Ecto neural progenitor cell (in vitro differentiated cells): ENCODE measurements around the gene BCL2L11.
A peak's percentile ranks its signal among the peaks of the same experiment; 100 is the strongest.

Source experiments
- DNase-seq: peaks from one replicate; pipeline ENCODE4 v3.0.0-alpha.2; 2018; ENCODE audit warnings: low spot score

BCL2L11 gene

DNA sequence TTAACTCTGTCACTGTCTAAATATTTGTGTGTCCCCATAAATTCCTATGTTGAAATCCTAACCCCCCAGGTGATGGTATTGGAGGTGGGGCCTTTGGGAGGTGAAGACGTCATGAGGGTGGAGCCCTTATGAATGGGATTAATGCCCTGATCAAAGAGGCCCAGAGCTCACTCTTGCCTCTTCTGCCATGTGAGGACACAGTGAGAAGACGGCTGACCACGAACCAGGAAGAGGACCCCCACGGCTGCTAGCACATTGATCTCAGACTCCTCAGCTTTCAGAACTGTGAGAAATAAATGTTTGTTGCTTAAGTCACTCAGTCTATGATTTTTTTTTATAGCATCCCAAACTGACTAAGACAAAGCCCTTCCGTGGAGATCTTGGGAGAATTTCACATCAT is 71.2 kb downstream of the BCL2L11 start:
- no peak for DNase-seq

GRCh38 chr2:111192776-111193368 is 72.2 kb downstream of the BCL2L11 start:
- DNase-seq = no peak

DNA sequence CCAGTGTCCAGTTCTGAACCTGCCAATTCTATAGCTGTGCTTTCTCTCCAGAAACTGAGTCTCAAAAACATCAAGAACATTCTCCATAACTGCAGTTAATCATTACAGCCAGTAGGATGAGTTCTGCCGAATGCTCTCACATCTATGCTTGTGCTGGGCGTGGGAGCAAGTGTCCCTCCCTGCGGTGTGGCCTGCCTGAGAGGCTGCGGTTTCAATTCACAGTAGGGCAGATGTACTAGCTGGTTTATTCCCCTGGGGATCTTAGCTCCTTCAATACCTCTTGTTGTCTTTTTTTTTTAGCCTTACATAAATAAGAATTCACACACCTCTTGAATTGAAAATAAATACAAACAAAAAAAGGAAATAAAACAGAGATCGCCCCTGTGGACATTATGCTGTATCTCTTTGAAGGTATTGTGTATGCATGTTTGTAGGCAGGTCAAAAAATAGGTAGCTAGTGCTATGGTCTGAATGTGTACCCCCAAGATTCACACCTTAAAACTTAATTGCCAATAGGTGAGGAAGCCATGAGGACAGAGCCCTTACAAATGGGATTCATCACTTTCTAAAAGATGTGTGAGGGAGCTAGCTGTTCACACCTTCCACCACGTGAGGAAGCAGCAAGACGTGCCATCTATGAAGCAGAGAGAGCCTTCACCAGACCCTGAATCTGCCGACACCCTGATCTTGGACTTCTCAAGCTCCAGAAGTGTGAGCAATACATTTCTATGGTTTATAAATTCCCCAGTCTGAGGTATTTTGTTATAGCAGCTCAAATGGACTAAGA is 74.3 kb downstream of the BCL2L11 start:
- DNase-seq = no peak

DNA sequence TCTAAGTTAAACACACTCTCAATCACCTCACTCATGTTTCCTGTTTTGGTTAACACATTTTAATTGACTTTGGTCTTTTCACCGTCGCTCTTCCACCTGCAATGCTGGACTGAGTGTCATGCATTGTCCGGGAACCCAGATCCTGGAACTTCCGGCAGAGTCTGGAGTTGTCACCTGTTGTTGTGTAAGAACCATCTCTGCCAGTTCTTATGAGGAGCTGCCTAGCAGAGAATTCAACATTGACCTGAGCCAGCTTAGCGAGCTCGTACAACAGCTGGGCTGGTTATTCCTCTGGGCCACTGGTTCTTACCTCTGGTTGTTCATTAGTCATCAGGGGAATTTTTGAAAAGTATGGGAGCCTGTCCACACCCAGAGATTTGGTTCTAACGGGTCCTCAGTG is 75.7 kb downstream of the BCL2L11 start:
- no peak for DNase-seq

- DNase-seq = no peak
Measured at GRCh38 chr2:111198701-111199100, 78.0 kb downstream of the BCL2L11 start.

GRCh38 chr2:111199840-111200239 is 79.1 kb downstream of the BCL2L11 start:
- DNase-seq = no peak

DNA sequence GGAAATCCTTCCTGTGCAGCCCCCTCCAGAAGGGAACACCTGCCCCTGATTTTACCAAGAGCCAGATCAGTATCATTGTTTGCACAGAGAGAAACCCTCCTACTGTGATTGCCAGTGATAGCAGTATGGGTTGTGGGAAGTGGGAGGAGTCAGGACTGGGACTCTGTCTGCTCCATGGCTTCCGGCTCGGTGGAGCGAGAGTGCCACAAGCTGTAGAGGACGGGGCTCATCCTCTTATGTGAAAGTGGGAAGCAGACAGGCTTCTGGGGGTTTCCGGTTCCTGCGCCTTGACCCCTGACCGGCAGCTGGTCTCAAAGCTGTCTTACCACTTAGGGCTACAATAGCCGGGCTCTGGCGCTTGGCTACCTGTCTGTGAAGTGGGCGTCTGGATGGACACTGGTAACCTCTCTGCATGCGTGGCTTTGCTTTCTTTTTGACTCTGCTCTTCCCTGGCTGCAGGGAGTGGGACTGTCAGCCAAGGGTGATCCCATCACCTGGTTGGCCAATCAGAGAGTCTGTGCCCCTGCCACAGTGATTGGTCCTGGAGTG is 79.7 kb downstream of the BCL2L11 start:
- DNase-seq = peak; percentile 37

GRCh38 chr2:111201214-111201613 is 80.5 kb downstream of the BCL2L11 start:
- DNase-seq = peak; percentile 19

GRCh38 chr2:111202266-111203040 is 81.7 kb downstream of the BCL2L11 start:
- DNase-seq = no peak

DNA sequence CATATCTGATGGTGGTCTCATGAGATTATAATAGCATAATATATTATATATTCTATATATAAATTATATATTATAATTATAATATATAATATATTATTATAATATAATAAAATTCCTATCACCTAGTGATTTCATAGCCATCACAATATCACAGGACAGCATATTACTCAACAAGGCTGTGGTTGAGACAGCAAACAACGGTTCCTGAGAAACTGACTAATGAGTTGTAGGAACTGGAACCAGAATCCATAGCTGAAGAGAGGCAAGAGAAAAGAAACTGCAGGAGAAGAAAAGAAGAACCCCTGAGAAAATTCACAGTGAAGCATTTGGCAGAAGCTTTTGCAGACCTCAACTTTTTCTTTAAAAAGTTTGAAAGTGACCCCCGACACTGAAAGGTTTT is 84.0 kb downstream of the BCL2L11 start:
- no peak for DNase-seq

GRCh38 chr2:111205774-111206173 is 85.1 kb downstream of the BCL2L11 start:
- DNase-seq = no peak

- no peak for DNase-seq
Measured at GRCh38 chr2:111207851-111208250, 87.1 kb downstream of the BCL2L11 start.

GRCh38 chr2:111208639-111209038 is 87.9 kb downstream of the BCL2L11 start:
- no peak for DNase-seq

- DNase-seq = no peak
Measured at GRCh38 chr2:111209045-111209514, 88.4 kb downstream of the BCL2L11 start.

DNA sequence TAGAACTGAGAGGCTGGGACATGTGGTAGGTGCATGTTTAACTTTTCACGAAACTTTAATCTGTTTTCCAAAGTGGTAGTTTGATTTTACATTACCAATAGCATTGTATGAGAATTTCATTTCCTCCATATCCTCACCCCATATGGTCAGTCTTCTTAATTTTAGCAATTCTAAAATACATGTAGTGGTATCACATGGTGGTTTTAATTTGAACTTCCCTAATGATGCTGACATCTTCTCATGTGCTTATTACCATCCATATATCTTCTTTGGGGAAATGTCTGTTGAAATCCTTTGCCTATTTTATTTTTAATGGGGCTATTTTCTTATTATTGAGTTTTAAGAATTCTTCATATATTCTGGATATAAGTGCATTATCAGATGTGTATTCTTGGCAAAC is 89.3 kb downstream of the BCL2L11 start:
- DNase-seq = no peak

- DNase-seq = no peak
Measured at GRCh38 chr2:111213877-111214276, 93.2 kb downstream of the BCL2L11 start.

GRCh38 chr2:111216811-111217652 is 96.3 kb downstream of the BCL2L11 start:
- peak; percentile 29 for DNase-seq
